Ramos (cell line): ENCODE data around the gene FKBP1A.

Experiments
- in situ Hi-C: fragments of 300-500 bp; cut with MboI; formaldehyde crosslinking; loops from one replicate; pipeline ENCODE4 v1.14.3; 2022; ENCODE audit warnings: low sequenced_read_pairs; ENCODE audit not compliant: unreplicated experiment

FKBP1A gene

GRCh38 chr20:1335961-1336698 is 56.7 kb downstream of the FKBP1A start:
- in situ Hi-C loops = no loop called here

DNA sequence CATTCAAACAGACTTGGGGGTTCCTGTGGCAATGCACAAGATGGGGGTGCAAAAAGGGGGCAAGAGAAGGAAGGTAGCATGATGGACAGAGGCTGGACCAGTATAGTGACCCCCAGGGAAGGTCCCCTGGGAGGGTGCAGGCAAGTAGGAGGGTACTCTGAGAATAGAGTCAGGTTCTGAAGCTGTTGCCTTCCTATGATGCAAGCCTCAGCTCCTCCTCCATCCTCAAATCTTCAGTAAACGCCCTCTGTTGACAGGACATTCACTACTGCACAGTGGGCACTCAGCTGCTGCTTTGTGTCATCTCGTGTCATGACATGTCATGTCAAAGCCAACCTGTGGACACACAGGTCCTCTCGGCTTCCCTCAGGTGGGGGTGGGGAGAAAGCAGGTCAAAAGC is 58.1 kb downstream of the FKBP1A start:
- in situ Hi-C loops = no loop called here

GRCh38 chr20:1334370-1334731 is 58.5 kb downstream of the FKBP1A start:
- in situ Hi-C loops = no loop called here

DNA sequence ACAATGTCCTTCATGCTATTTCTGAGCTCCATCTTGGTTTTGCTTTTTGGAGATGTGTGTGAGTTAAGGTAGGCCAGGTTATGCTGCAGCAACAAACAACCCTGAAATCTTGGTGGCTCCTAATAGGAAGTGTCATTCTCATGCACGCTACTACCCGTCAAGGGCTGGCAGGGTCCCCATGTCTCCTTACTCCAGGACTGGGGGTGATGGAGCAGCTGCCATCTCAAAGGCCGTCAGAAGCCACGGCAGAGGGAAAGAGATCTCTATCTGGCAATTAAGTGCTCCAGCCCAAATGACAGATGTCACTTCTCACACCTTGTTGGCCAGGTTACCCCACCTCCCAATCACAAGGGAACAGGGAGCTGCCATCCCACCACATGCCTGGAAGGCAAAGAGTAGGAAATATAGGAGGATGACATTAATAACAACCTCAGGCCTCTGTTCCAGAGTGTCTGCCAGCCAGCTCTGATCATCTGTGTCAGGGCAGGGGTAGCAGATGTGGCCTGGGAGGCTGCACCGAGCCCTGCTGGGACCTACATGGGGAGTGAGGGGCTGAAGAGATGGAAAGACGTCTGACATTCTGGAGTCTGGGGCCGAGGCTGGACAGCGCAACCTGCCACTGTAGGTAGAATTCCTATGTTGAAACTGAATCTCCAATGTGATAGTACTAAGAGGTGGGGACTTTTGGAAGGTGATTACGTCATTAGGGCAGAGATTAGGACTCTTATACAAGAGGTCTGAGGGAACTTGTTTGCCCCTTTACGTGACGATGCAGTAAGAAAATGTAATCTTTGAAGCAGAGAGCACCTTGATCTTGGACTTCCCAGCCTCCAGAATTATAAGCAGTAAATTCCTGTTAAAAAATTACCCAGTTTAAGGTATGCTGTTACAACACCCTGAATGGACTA is 59.1 kb downstream of the FKBP1A start:
- in situ Hi-C loops = no loop called here

DNA sequence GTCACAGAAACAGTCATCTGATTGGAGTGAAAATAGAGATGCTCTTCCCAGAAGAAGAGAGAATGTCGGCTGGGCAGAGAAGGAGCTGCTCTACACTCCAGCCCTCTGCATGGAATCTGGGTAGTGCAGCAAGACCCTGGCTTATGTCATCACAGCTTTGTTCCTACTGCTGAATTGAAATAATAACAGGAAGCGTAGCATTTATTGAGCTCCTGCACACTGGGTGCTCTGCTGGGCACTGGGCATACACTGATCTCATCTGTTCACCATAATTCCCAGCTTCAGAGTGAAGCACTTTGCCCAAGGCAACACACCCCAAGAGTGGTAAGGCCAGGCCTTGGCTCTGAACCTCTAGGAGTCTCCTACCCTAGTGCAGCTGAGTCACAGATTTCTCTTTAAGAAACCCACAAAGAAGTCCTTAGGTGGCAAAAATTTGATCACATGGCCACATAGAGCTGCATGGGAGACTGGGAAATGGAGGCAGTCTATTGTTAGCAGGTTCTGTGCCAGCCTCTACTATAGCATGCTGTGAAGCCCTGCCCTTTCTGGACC is 60.0 kb downstream of the FKBP1A start:
- in situ Hi-C loops = no loop called here

GRCh38 chr20:1331801-1332453 is 60.9 kb downstream of the FKBP1A start:
- in situ Hi-C loops = no loop called here

GRCh38 chr20:1331101-1331500 is 61.8 kb downstream of the FKBP1A start:
- in situ Hi-C loops = no loop called here

DNA sequence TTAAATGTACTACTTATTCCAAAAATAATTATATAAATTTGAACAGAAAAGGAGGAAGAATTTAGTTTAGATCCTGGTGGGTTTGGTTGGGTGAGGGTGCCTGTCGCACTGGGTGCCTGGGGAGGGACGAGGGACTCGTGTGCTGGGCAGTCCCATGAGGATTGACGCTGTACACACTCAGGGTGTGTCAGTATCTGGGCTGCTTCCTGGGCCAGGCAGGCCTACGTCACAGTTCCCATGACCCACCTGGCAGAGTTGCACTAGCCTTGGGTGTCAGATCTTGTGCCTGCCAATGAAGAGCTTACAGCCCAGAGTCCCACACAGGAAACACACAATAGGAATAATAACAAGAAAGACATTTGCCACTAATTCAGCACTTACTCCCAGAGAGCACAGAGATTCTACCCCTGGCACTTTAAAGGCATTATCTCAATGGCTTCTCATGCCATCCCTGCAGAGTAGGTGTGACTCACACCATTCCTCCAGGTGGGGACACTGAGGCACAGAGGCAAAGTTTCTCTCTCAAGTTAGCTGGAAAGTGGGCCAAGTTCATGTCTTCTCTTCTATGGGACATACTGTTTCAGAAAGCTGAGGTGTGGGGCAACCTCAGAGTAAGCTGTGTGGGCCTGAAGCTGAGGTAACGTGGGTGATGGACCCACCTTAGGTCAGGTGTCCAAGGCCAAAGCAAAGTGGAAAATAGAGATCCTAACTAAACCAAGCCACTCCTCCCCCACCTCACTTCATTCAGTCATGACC is 62.6 kb downstream of the FKBP1A start:
- in situ Hi-C loops = no loop called here

- in situ Hi-C loops = no loop called here
Observed at GRCh38 chr20:1328680-1329330, 64.0 kb downstream of the FKBP1A start, which contains the start of gene SDCBP2. Gene SDCBP2, minus strand, starts transcription at chr20:1329139. Its CDS starts 8,723 bp downstream, at chr20:1320416.

DNA sequence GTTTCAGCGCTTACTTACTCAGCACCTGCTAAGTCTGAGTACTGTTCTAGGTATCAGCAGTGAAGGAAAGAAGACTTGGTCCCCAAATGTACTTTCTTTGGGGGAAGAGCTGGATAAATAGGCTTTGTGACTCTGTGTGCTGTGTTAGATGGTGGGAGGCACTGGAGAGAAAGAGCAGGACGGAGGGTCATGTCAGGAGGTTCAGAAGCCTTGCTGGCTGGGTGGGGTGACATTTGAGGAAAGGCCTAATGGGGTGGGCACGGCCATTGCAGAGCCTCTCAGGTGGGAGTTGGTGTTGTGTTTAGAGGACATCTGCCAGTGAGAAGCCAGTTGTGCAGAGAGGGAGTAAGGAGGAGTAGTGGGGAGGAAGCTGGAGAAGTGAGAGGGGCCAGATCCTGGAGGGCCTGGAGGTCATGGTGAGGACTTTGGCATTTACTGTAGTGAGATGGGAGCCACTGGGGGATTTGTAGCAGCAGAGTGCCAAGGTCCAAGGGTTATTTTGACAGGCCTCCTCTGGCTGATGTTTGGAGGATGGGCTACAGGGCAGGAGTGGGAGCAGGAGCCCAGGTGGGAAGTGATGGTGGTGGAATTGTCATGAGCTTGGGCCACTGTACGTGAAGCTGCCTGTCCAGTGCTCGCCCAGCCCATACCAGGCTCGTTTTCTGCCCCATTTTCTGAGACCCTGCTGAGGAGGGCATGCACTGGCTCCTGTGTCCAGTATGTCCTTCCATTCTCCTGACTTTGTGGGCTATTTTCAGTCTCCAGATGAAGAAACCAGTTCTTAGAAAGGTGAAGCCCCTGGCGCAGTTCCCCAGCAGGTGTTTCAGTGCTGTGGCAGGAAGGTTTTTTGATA is 64.8 kb downstream of the FKBP1A start:
- in situ Hi-C loops = no loop called here

DNA sequence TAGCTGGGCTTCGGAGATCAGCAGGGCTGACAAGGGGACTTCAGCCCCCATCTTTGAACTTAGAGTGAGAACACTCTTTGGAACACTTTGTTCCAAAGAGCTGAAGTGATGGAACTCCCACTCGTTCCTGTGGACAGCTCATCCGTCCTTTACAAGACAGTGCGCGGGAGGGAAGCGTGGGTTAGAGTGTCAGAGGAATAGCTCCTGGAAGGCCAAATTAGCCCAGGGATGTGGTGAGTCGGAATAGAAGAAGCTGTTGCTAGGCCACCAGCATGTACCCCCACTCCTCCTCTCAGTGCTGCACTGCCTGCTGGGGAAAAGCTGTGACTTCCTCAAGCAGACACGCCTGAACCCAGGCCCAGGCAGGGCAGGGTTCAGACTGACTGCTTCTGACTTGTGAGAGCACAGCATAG is 65.6 kb downstream of the FKBP1A start:
- in situ Hi-C loops = no loop called here

DNA sequence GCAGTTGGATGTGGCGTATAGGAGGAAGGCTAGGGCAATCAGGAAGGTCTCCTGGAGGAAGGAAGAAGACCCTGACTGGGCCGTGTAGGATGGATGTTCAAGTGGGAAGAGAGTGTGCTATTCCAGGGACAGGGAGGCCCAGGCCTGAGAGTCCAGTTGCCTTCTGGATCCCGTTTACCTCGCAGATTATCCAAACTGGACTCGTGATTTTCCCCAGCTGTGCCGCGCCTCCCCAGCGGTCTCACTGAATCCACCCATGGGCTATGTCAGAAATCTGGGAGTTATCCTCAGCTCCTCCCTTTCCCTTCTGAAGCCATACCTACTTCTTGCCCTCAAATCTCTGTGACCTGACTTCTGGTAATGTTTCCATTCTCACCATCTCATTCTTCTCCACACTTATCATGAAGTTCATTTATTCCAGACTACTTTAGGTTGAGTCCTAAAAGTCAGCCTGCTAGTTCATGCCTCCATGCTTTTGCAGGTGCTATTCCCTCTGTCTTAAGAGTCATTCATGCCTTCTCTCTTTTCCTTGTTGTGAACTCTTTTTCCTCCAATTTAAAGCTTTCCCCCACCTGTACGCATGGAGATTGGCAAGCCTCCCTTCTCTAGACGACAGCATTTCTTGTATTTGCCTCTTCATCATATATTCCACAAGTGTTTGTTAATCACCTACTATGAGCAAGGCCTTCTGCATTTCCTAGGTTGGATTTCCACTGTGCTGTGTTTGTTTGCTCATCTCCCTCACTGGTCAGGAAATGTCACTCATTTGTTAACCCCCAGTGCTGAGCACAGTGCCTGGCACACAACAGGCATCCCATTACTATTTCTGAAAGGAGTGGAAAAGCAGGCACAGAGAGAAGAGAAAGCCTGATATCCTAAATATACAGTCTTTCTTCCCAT is 66.6 kb downstream of the FKBP1A start:
- in situ Hi-C loops = no loop called here

DNA sequence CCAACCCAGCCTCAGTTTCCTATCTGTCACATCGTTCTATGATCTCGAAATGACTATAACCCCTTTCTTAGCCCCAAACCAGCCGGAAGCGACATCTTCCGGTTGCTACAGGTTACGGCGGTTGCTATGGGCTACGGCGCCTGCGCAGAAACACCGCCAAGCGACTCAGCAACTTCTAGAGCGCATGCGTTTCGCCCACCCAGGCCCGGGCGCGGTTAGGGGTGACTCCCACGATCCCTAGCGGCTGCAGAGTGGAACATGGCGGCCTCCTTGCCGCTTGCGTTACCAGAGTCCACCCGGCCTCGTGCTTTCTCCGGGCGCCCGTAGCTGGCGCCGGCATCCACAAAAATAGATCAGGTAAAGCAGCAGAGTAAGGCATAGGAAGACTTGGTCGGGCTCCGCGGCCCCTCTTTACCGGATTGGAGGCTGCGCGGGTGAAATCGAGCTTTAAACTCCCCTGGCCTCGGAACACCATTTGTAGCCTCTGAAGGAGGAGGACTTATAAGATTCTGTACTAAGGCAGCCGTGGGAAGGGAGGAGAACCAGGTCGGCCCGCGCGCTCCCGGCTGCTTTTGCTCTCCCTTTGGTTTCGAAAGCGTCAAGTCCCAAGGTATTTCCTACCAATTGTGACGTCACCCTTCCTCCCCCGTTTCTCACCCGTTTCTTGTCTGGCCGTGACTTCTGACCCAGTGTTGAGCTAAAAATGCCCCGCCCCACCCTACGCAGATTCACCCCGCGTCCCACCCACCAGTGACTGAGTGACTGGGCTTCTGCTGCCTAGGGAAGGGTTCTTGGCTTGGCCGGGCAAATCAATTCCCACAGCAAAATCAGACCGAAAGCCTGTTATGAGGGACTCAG is 67.5 kb downstream of the FKBP1A start:
- in situ Hi-C loops = no loop called here

- in situ Hi-C loops = no loop called here
Observed at GRCh38 chr20:1324598-1325172, 68.2 kb downstream of the FKBP1A start.

DNA sequence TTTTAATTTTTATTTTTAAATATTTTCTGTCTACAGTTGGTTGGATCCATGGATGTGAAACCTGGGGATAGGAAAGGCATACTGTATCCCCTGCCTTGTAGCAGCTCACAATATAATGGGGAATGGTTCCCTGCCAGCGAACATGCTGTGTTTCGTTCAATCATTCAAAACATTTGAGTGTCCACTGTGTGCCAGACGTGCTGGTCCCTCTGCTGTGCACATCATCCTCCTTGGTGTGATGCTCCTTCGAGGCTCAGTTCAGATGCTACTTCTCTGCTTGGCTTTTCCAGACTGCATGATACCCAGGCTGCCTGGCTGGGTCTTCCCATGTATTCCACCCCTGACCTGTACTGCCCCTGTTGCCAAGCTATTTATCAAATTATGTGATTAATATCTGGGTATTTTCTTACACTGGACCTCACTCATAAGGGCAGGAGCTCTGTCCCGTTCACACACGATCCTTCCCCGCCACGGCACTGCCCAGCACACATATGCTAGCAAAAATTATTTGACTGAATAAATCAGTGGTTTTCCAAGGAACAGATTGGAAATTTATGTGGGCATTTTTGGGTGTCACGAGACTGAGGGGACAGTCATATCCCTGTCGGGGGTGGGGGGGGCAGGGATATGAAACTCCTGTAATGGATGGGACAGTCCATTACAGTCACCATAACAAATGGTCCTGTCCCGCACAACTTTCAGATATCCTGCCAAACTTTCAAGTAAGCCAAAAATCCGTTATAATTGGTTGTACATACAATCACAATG is 68.8 kb downstream of the FKBP1A start:
- in situ Hi-C loops = no loop called here

GRCh38 chr20:1323256-1323655 is 69.6 kb downstream of the FKBP1A start:
- in situ Hi-C loops = no loop called here
